ENCODE measurements around the gene THG1L. TPM values are rescaled to one million over a fixed set of nuclear protein-coding genes. Genes with fewer than 3 reads are reported as not detected.

THG1L gene
- total and polyA plus RNA-seq, 8 donors: 8.8 to 30.8 (median 28.2) TPM

- Histone ChIP-seq H3K27ac (no peak overlapping the region), H3K9me3 (no peaks in the 10 kb centered on the region), H3K4me3 (no peak overlapping the region), H3K36me3 (peaks cover 0 to 21% of the 10 kb centered on the region in 2 donors), H3K27me3 (no peaks in the 10 kb centered on the region), H3K4me1 (peaks cover 0 to 16% of the 10 kb centered on the region in 2 donors)
- intact Hi-C loops (cut with DNase I): no loop called here
- ATAC-seq: peak; percentile 29
- DNase-seq: no peak
- TF ChIP-seq, protein P1, sequence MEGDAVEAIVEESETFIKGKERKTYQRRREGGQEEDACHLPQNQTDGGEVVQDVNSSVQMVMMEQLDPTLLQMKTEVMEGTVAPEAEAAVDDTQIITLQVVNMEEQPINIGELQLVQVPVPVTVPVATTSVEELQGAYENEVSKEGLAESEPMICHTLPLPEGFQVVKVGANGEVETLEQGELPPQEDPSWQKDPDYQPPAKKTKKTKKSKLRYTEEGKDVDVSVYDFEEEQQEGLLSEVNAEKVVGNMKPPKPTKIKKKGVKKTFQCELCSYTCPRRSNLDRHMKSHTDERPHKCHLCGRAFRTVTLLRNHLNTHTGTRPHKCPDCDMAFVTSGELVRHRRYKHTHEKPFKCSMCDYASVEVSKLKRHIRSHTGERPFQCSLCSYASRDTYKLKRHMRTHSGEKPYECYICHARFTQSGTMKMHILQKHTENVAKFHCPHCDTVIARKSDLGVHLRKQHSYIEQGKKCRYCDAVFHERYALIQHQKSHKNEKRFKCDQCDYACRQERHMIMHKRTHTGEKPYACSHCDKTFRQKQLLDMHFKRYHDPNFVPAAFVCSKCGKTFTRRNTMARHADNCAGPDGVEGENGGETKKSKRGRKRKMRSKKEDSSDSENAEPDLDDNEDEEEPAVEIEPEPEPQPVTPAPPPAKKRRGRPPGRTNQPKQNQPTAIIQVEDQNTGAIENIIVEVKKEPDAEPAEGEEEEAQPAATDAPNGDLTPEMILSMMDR (IDR thresholded peaks at IDR 0.05): no peak
These were observed 17.7 kb downstream of the THG1L start for GRCh38 chr5:157748760-157749461.

DNA sequence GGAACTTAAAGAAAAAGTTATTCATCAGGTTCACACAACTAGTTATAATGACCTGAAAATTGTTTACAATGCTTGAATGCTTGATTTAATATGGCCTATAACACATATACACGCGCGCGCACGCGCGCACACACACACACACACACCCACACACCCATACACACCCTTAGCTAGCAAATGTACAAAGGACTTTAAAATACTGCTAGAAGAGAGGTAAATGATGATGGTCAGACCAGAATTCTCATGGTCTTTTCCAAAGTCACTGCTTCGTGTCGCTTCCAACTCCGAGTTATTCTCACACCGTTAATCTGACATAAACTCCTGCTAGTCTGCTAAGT lies 18.2 kb downstream of the THG1L start:
- no peak for ATAC-seq
- Histone ChIP-seq H3K36me3 (peaks cover 0 to 27% of the 10 kb centered on the region in 2 donors), H3K9me3 (no peaks in the 10 kb centered on the region), H3K4me1 (peaks cover 0 to 12% of the 10 kb centered on the region in 2 donors), H3K27ac (no peak overlapping the region), H3K27me3 (no peaks in the 10 kb centered on the region), H3K4me3 (no peak overlapping the region)
- TF ChIP-seq, protein P1 (IDR thresholded peaks at IDR 0.05): no peak
- intact Hi-C loops (cut with DNase I): no loop called here
- no peak for DNase-seq

GRCh38 chr5:157750320-157750719 lies 19.1 kb downstream of the THG1L start:
- no peak for ATAC-seq
- intact Hi-C loops (cut with DNase I): loop anchor here in 1 of 2 donors (10.0 kb wide), 1 partner anchor 1384 kb away; no protein-coding TSS in a partner anchor
- no peak overlapping the region for H3K27ac ChIP-seq

DNA sequence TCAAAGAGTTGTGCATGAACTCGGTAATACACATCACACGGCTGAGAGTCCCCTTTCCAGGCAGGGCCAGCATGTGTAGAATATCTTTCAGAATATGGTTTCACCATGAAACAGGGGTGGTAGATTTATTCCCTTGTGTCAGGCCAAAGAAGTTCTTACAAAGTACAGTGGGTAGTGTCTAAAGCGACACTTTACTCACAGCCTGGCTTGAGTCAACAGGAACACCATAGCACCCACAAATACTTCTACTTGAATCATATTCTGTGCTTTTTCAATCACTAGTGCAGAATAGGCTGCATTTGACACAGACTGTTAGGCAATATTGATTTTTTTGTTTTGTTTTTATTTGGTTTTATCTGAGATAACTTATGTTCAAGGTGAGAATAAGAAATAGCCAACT lies 24.9 kb downstream of the THG1L start:
- intact Hi-C loops (cut with DNase I): loop anchor here in 1 of 2 donors (10.0 kb wide), 1 partner anchor 1379 kb away; no protein-coding TSS in a partner anchor
- ATAC-seq: no peak

More at GRCh38 chr5:157750320-157750719, 19.1 kb downstream of the THG1L start:
- DNase-seq: no peak
- H3K4me3 ChIP-seq: no peak overlapping the region
- H3K36me3 ChIP-seq: peaks cover 0 to 35% of the 10 kb centered on the region in 2 donors
- H3K27me3 ChIP-seq: no peaks in the 10 kb centered on the region
- no peaks in the 10 kb centered on the region for H3K9me3 ChIP-seq
- TF ChIP-seq, protein P1 (IDR thresholded peaks at IDR 0.05): no peak
- H3K4me1 ChIP-seq: peaks cover 0 to 3% of the 10 kb centered on the region in 2 donors

DNA sequence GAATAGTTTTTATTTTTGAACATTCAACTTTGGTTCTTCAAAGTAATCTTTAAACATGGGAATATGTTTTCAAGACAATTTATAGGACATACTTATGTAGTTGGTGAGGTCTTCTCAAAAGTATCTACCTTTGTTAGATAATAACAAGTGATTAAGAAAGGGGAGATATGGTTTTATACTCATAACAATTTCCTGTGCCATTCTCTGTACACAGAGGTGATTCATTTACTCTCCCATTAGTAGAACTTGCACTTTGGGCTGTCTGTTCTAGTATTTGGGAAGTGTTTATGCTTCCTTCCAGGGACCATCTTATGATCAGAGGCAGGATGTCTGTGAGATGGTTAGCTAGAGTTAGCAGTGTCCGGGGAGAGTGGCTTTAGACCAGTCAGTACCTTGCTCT lies 27.5 kb downstream of the THG1L start:
- Histone ChIP-seq H3K4me3 (no peak overlapping the region), H3K27me3 (no peaks in the 10 kb centered on the region), H3K4me1 (no peaks in the 10 kb centered on the region), H3K9me3 (no peaks in the 10 kb centered on the region), H3K27ac (no peak overlapping the region), H3K36me3 (peaks cover 0 to 50% of the 10 kb centered on the region in 2 donors)
- ATAC-seq (no peak), DNase-seq (no peak)
- TF ChIP-seq, protein P1 (IDR thresholded peaks at IDR 0.05): no peak
- intact Hi-C loops (cut with DNase I): loop anchor here in 1 of 2 donors (10.0 kb wide), 1 partner anchor 1376 kb away; no protein-coding TSS in a partner anchor

More for the DNA sequence above, 24.9 kb downstream of the THG1L start:
- no peak for DNase-seq
- Histone ChIP-seq H3K27me3 (no peaks in the 10 kb centered on the region), H3K36me3 (peaks cover 0 to 69% of the 10 kb centered on the region in 2 donors), H3K4me3 (no peak overlapping the region), H3K27ac (no peak overlapping the region), H3K9me3 (no peaks in the 10 kb centered on the region), H3K4me1 (no peaks in the 10 kb centered on the region)
- TF ChIP-seq, protein P1 (IDR thresholded peaks at IDR 0.05): no peak
